Hepatocyte (in vitro differentiated cells): Measurements from ENCODE around the gene FRS2. TPM values are rescaled to one million over a fixed set of nuclear protein-coding genes. Genes with fewer than 3 reads are reported as not detected.

Experiments
- DNase-seq: peaks from one replicate; pipeline ENCODE4 v3.0.0-alpha.2; 2016; ENCODE audit warnings: low spot score
- H2AFZ ChIP-seq: fragments of 200-600 bp; sonication (generic); 2 replicates; pipeline ENCODE4 v1.6.0; 2016; ENCODE audit warnings: antibody characterized with exemption, mild to moderate bottlenecking
- H3K27ac ChIP-seq: fragments of 200-600 bp; sonication (generic); 2 replicates; pipeline ENCODE4 v1.5.1; 2016; ENCODE audit warnings: mild to moderate bottlenecking
- H3K27me3 ChIP-seq: fragments of 200-600 bp; sonication (generic); 2 replicates; pipeline ENCODE4 v1.6.1; 2016
- H3K36me3 ChIP-seq: fragments of 200-600 bp; sonication (generic); replicated peaks from 2 replicates; pipeline ENCODE4 v1.5.1; 2016; ENCODE audit warnings: low read depth; ENCODE audit not compliant: insufficient read depth
- H3K4me1 ChIP-seq: fragments of 200-600 bp; sonication (generic); 2 replicates; pipeline ENCODE4 v1.5.1; 2016; ENCODE audit warnings: mild to moderate bottlenecking, moderate library complexity; ENCODE audit not compliant: insufficient read depth
- H3K4me2 ChIP-seq: fragments of 200-600 bp; sonication (generic); 2 replicates; pipeline ENCODE4 v1.6.0; 2016
- H3K4me3 ChIP-seq: fragments of 200-600 bp; sonication (generic); 2 replicates; pipeline ENCODE4 v1.5.1; 2016; ENCODE audit warnings: mild to moderate bottlenecking
- H3K79me2 ChIP-seq: fragments of 200-600 bp; sonication (generic); 2 replicates; pipeline ENCODE4 v1.6.0; 2017; ENCODE audit warnings: mild to moderate bottlenecking
- H3K9me2 ChIP-seq: fragments of 200-600 bp; sonication (generic); replicated peaks from 2 replicates; pipeline ENCODE4 v1.6.0; 2017; ENCODE audit warnings: mild to moderate bottlenecking; ENCODE audit not compliant: insufficient read depth
- H3K9me3 ChIP-seq: fragments of 200-600 bp; sonication (generic); 2 replicates; pipeline ENCODE4 v1.5.1; 2016; ENCODE audit warnings: low read depth, mild to moderate bottlenecking
- H4K20me1 ChIP-seq: fragments of 200-600 bp; sonication (generic); 2 replicates; pipeline ENCODE4 v1.6.0; 2016; ENCODE audit warnings: mild to moderate bottlenecking; ENCODE audit not compliant: insufficient read depth, poor library complexity, severe bottlenecking
- CTCF ChIP-seq: fragments of 200-600 bp; sonication (generic); IDR thresholded peaks from 2 replicates; pipeline ENCODE4 v1.5.1; 2016; ENCODE audit warnings: antibody characterized with exemption, mild to moderate bottlenecking; ENCODE audit not compliant: poor library complexity
- EZH2 ChIP-seq: fragments of 200-600 bp; sonication (generic); IDR thresholded peaks from 2 replicates; pipeline ENCODE4 v1.6.1; 2016; ENCODE audit warnings: antibody characterized with exemption, mild to moderate bottlenecking, borderline replicate concordance
- EZH2phosphoT487 ChIP-seq: fragments of 200-600 bp; sonication (generic); IDR thresholded peaks from one replicate; pipeline ENCODE4 v1.6.1; 2018; ENCODE audit warnings: antibody characterized with exemption, mild to moderate bottlenecking, low read depth, moderate library complexity; ENCODE audit not compliant: unreplicated experiment, severe bottlenecking
- WGBS: methylation state at CpG from one replicate; pipeline ENCODE4 v1.1.6; 2016; ENCODE audit warnings: low lambda C conversion rate; ENCODE audit errors: missing lambda C conversion rate; 5-methylcytosine and 5-hydroxymethylcytosine counted together
- polyA plus RNA-seq: library from polyadenylated mRNA; unstranded; fragments of >200 nt; fragmentation: Nextera tagmentation; extraction: Ambion mirVana; gene quantifications from 2 replicates; pipeline ENCODE4 v1.2.1, GENCODE V29; 2016
- total RNA-seq: library from RNA; depleted of rRNA; stranded (reverse); fragments of >200 nt; gene quantifications from 2 replicates; pipeline ENCODE4 v1.2.3, GENCODE V29; 2014

The FRS2 gene
- total and polyA plus RNA-seq, 2 experiments from 2014 or later, result 14.7 to 76.4 TPM

DNA sequence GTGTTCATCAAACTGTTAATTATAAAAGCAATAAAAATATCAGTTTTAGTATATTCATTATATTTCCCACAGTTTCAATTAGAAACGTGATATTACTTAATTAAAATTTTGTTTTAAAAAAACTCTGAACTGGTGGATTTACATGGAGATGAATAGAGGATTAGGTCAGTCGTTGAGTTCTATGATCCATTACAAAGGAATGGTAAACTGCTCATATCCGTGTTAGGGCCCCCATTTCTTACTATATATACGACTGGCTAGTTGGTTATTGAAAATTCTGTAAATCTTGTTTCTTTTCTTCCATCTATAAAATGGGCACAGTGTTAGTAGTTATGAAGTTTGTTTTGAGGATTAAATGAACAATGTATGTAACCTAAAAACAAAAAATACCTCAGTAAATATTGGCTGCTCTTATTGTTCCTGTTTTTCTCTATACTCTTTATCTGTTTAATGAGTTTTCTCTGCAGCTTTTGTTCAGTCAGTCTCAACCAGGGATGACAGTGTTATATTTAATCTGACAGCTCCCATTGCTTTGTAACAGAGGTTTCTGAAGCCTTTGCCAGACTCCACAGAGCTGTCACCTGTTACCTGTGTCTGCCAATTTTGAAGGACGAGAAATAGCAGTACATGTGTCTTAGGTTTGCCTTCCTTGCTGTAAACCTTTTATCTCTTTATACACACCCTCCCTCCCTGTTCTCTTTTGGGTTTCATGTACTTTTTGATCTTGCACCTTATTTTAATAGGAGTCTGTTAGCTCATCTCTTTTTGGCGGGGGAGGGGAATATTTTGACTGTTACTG is 41.5 kb downstream of the FRS2 start:
- Histone ChIP-seq H2AFZ (no peak overlapping the region), H3K4me3 (no peak overlapping the region), H3K4me1 (peaks cover 25% of the 10 kb centered on the region), H4K20me1 (peaks cover 68% of the 10 kb centered on the region), H3K9me2 (no peaks in the 10 kb centered on the region), H3K27me3 (no peaks in the 10 kb centered on the region), H3K9me3 (no peaks in the 10 kb centered on the region), H3K79me2 (peaks cover 100% of the 10 kb centered on the region), H3K27ac (no peak overlapping the region), H3K36me3 (no peaks in the 10 kb centered on the region), H3K4me2 (no peak overlapping the region)
- 81% methylated on average over 6 of the region's 6 CpGs for WGBS
- no peak for DNase-seq
- TF ChIP-seq EZH2 (no peak), CTCF (no peak), EZH2phosphoT487 (no peak)

DNA sequence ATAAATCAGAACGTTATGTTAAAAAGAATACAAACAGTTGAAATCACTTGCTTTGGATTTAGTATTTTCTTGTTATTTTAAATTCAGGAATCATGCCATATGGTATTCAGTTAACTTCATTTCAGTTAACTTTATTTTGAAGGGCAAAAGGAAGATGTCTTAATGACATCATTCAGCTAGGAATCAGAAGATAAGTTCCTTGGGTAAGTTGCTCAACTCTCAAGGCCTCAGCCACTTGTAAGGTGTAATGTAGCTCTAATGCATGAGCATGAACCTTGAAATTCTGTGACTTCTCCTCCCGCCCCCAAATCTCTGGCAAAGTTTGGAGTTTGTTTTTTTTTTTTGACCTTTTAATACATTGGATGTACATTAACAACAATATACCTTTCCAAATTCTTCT is 42.6 kb downstream of the FRS2 start:
- H3K4me3 ChIP-seq, result no peak overlapping the region
- no peak overlapping the region for H3K4me2 ChIP-seq
- H4K20me1 ChIP-seq, result peaks cover 70% of the 10 kb centered on the region
- H3K27me3 ChIP-seq, result no peaks in the 10 kb centered on the region
- H2AFZ ChIP-seq, result no peak overlapping the region
- H3K9me2 ChIP-seq, result no peaks in the 10 kb centered on the region
- H3K9me3 ChIP-seq, result no peaks in the 10 kb centered on the region
- H3K36me3 ChIP-seq, result no peaks in the 10 kb centered on the region
- no peak for DNase-seq
- peaks cover 25% of the 10 kb centered on the region for H3K4me1 ChIP-seq
- peaks cover 100% of the 10 kb centered on the region for H3K79me2 ChIP-seq
- TF ChIP-seq CTCF (no peak), EZH2phosphoT487 (no peak)
- WGBS, result 81% methylated on average over 2 of the region's 2 CpGs
- no peak overlapping the region for H3K27ac ChIP-seq

DNA sequence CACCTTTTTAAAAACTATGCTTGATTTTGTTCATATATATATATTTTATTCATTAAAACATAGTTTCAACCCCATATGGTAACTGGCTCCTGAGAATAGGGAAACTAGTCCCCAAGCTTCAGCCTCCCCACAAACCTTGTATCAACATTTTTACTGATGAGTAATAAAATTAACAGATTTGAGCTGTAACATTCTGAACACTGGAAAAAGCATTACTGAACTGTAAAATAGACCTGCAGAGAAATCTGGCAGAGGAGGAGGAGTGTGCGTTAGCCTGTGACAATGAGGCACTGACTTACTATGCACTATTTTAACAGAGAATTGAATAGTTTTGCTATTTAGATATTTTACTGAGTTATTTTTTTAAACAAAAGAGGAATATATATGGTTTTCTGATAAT is 43.1 kb downstream of the FRS2 start:
- no peak for DNase-seq
- Histone ChIP-seq H3K4me1 (peaks cover 25% of the 10 kb centered on the region), H2AFZ (no peak overlapping the region), H3K27ac (no peak overlapping the region), H4K20me1 (peaks cover 70% of the 10 kb centered on the region), H3K27me3 (no peaks in the 10 kb centered on the region), H3K9me2 (no peaks in the 10 kb centered on the region), H3K36me3 (no peaks in the 10 kb centered on the region), H3K9me3 (no peaks in the 10 kb centered on the region), H3K79me2 (peaks cover 100% of the 10 kb centered on the region), H3K4me3 (no peak overlapping the region), H3K4me2 (no peak overlapping the region)
- TF ChIP-seq EZH2 (no peak), EZH2phosphoT487 (no peak), CTCF (no peak)
- WGBS, result 94% methylated on average over 1 of the region's 1 CpG
